BLaER1 (cell line): ENCODE data around the gene KRTAP5-3.
"Not testable (repeated sequence)": the region's sequence is repeated elsewhere in the genome, so short reads cannot be mapped to it uniquely, and the experiment has no call there.

Source experiments
- H3K27ac ChIP-seq: shearing (Covaris generic); formaldehyde crosslinking; 2 replicates; pipeline ENCODE4 v1.8.1; 2022
- H3K27me3 ChIP-seq: shearing (Covaris generic); formaldehyde crosslinking; 2 replicates; pipeline ENCODE4 v1.8.1; 2022
- H3K36me3 ChIP-seq: shearing (Covaris generic); formaldehyde crosslinking; 2 replicates; pipeline ENCODE4 v1.8.1; 2022
- H3K4me1 ChIP-seq: shearing (Covaris generic); formaldehyde crosslinking; 2 replicates; pipeline ENCODE4 v1.8.1; 2022
- H3K4me2 ChIP-seq: shearing (Covaris generic); formaldehyde crosslinking; 2 replicates; pipeline ENCODE4 v1.8.1; 2022
- H3K4me3 ChIP-seq: shearing (Covaris generic); formaldehyde crosslinking; 2 replicates; pipeline ENCODE4 v1.8.1; 2022
- H3K9ac ChIP-seq: shearing (Covaris generic); formaldehyde crosslinking; 2 replicates; pipeline ENCODE4 v1.8.1; 2022
- H3K9me3 ChIP-seq: shearing (Covaris generic); formaldehyde crosslinking; 2 replicates; pipeline ENCODE4 v1.8.1; 2022
- H4K20me1 ChIP-seq: shearing (Covaris generic); formaldehyde crosslinking; 2 replicates; pipeline ENCODE4 v1.8.1; 2022
- Cebpa-rat ChIP-seq: shearing (Covaris generic); IDR thresholded peaks from 2 replicates; pipeline ENCODE4 v1.8.1; 2022

KRTAP5-3 gene

GRCh38 chr11:1600626-1601025, 7.6 kb downstream of the KRTAP5-3 start:
- TF ChIP-seq Cebpa-rat: no peak
- H3K9ac ChIP-seq: no peak overlapping the region
- H3K27me3 ChIP-seq: no peaks in the 10 kb centered on the region
- H3K27ac ChIP-seq: no peak overlapping the region
- H3K4me2 ChIP-seq: no peak overlapping the region
- H3K4me1 ChIP-seq: peaks cover 14% of the 10 kb centered on the region; the same call in 1 of the 2 replicates
- no peaks in the 10 kb centered on the region for H3K36me3 ChIP-seq
- H3K4me3 ChIP-seq: no peak overlapping the region
- H3K9me3 ChIP-seq: no peaks in the 10 kb centered on the region
- no peaks in the 10 kb centered on the region for H4K20me1 ChIP-seq

- no peak for TF ChIP-seq Cebpa-rat
- Histone ChIP-seq H3K9me3 (no peaks in the 10 kb centered on the region), H3K4me1 (peaks cover 14% of the 10 kb centered on the region; the same call in 1 of the 2 replicates), H3K4me3 (no peak overlapping the region), H3K27me3 (no peaks in the 10 kb centered on the region), H4K20me1 (no peaks in the 10 kb centered on the region), H3K4me2 (no peak overlapping the region), H3K27ac (no peak overlapping the region), H3K36me3 (no peaks in the 10 kb centered on the region), H3K9ac (no peak overlapping the region)
Measured at GRCh38 chr11:1598816-1599215, 9.4 kb downstream of the KRTAP5-3 start.

GRCh38 chr11:1598406-1598805, 9.9 kb downstream of the KRTAP5-3 start:
- not testable (repeated sequence) for H3K27ac ChIP-seq, H3K4me3 ChIP-seq, H3K9ac ChIP-seq, H3K4me2 ChIP-seq, H4K20me1 ChIP-seq, H3K27me3 ChIP-seq, H3K36me3 ChIP-seq, H3K9me3 ChIP-seq
- peaks cover 14% of the 10 kb centered on the region; the same call in 1 of the 2 replicates for H3K4me1 ChIP-seq

GRCh38 chr11:1597994-1598380, 10.3 kb downstream of the KRTAP5-3 start, which contains the start of gene KRTAP5-2:
TSS of gene KRTAP5-2 (minus strand) at chr11:1598294. CDS start at chr11:1598250, 44 bp downstream.
- no peak within 1 kb of the TSS for H3K9ac ChIP-seq
- peak within 1 kb of the TSS; percentile 34; the same call in 1 of the 2 replicates for H3K4me2 ChIP-seq
- no peak for TF ChIP-seq Cebpa-rat

GRCh38 chr11:1597331-1597993, 10.8 kb downstream of the KRTAP5-3 start:
- Histone ChIP-seq H3K9me3 (no peaks in the 10 kb centered on the region), H3K9ac (no peak overlapping the region), H3K4me3 (no peak overlapping the region), H3K4me1 (peaks cover 14% of the 10 kb centered on the region; the same call in 1 of the 2 replicates), H4K20me1 (no peaks in the 10 kb centered on the region), H3K27ac (no peak overlapping the region), H3K4me2 (peak overlapping the region; percentile 34; the same call in 1 of the 2 replicates), H3K36me3 (no peaks in the 10 kb centered on the region), H3K27me3 (no peaks in the 10 kb centered on the region)
- no peak for TF ChIP-seq Cebpa-rat

More at GRCh38 chr11:1597994-1598380, 10.3 kb downstream of the KRTAP5-3 start, which contains the start of gene KRTAP5-2:
- Histone ChIP-seq H4K20me1 (no peaks in the 10 kb centered on the region), H3K27me3 (no peaks in the 10 kb centered on the region), H3K27ac (no peak within 1 kb of the TSS), H3K4me3 (no peak within 1 kb of the TSS), H3K9me3 (no peaks in the 10 kb centered on the region), H3K4me1 (peaks cover 14% of the 10 kb centered on the region; the same call in 1 of the 2 replicates), H3K36me3 (no peaks in the 10 kb centered on the region)

- not testable (repeated sequence) for H3K4me3 ChIP-seq, H3K9ac ChIP-seq, H3K36me3 ChIP-seq, H3K4me2 ChIP-seq, H4K20me1 ChIP-seq, H3K27me3 ChIP-seq, H3K27ac ChIP-seq, H3K9me3 ChIP-seq
- H3K4me1 ChIP-seq: peaks cover 14% of the 10 kb centered on the region; the same call in 1 of the 2 replicates
Measured at GRCh38 chr11:1596576-1597121, 11.6 kb downstream of the KRTAP5-3 start.

- H3K9ac ChIP-seq, H3K27me3 ChIP-seq, H3K27ac ChIP-seq, H3K36me3 ChIP-seq, H3K9me3 ChIP-seq, H4K20me1 ChIP-seq, H3K4me3 ChIP-seq, H3K4me2 ChIP-seq: not testable (repeated sequence)
- peaks cover 14% of the 10 kb centered on the region; the same call in 1 of the 2 replicates for H3K4me1 ChIP-seq
Measured at GRCh38 chr11:1595994-1596575, 12.2 kb downstream of the KRTAP5-3 start.

- Histone ChIP-seq H3K9me3 (no peaks in the 10 kb centered on the region), H3K27ac (no peak overlapping the region), H3K4me3 (no peak overlapping the region), H3K4me2 (no peak overlapping the region), H3K9ac (no peak overlapping the region), H3K4me1 (peaks cover 34% of the 10 kb centered on the region), H3K27me3 (no peaks in the 10 kb centered on the region), H4K20me1 (no peaks in the 10 kb centered on the region), H3K36me3 (no peaks in the 10 kb centered on the region)
- TF ChIP-seq Cebpa-rat: no peak
Measured at GRCh38 chr11:1592628-1593027, 15.6 kb downstream of the KRTAP5-3 start.

- no peak for TF ChIP-seq Cebpa-rat
- no peaks in the 10 kb centered on the region for H3K36me3 ChIP-seq
- peak overlapping the region; percentile 68; the same call in 1 of the 2 replicates for H3K27ac ChIP-seq
- no peaks in the 10 kb centered on the region for H3K9me3 ChIP-seq
- H4K20me1 ChIP-seq: peaks cover 19% of the 10 kb centered on the region
- H3K27me3 ChIP-seq: no peaks in the 10 kb centered on the region
- no peak overlapping the region for H3K4me3 ChIP-seq
- H3K9ac ChIP-seq: no peak overlapping the region
- H3K4me2 ChIP-seq: peak overlapping the region; percentile 90
- peaks cover 53% of the 10 kb centered on the region for H3K4me1 ChIP-seq
Measured at GRCh38 chr11:1589996-1590395, 18.3 kb downstream of the KRTAP5-3 start.
